ENCODE results near the gene ANKRD60.
A peak's percentile ranks its signal among the peaks of the same experiment; 100 is the strongest.

ANKRD60 gene

GRCh38 chr20:58194175-58194791 is 34.2 kb downstream of the ANKRD60 start:
- no peak for TF ChIP-seq CTCF (IDR thresholded peaks at IDR 0.05; ENCODE audit: low read depth, low read length)
- DNase-seq (ENCODE audit: extremely low read depth, low read depth) = no peak

GRCh38 chr20:58192567-58192966 is 35.9 kb downstream of the ANKRD60 start:
- DNase-seq (ENCODE audit: extremely low read depth, low read depth) = no peak
- TF ChIP-seq CTCF (IDR thresholded peaks at IDR 0.05; ENCODE audit: low read depth, low read length) = peak; percentile 54

- DNase-seq (ENCODE audit: extremely low read depth, low read depth) = no peak
- TF ChIP-seq CTCF (IDR thresholded peaks at IDR 0.05; ENCODE audit: low read depth, low read length) = no peak
Observed at GRCh38 chr20:58192065-58192464, 36.4 kb downstream of the ANKRD60 start.

- no peak for TF ChIP-seq CTCF (IDR thresholded peaks at IDR 0.05; ENCODE audit: low read depth, low read length)
- DNase-seq (ENCODE audit: extremely low read depth, low read depth) = no peak
Observed at GRCh38 chr20:58188527-58188926, 39.9 kb downstream of the ANKRD60 start.

GRCh38 chr20:58184984-58185383 is 43.5 kb downstream of the ANKRD60 start:
- no peak for DNase-seq (ENCODE audit: extremely low read depth, low read depth)
- TF ChIP-seq CTCF (IDR thresholded peaks at IDR 0.05; ENCODE audit: low read depth, low read length) = no peak

- TF ChIP-seq CTCF (IDR thresholded peaks at IDR 0.05; ENCODE audit: low read depth, low read length) = no peak
- no peak for DNase-seq (ENCODE audit: extremely low read depth, low read depth)
Observed at GRCh38 chr20:58184063-58184462, 44.4 kb downstream of the ANKRD60 start.

GRCh38 chr20:58182521-58183140 is 45.8 kb downstream of the ANKRD60 start:
- no peak for TF ChIP-seq CTCF (IDR thresholded peaks at IDR 0.05; ENCODE audit: low read depth, low read length)
- DNase-seq (ENCODE audit: extremely low read depth, low read depth) = no peak
